Fibroblast of lung (primary cell): ENCODE results near the gene UNKL.

ENCODE experiments used
- EZH2 ChIP-seq: IDR thresholded peaks from 2 replicates; pipeline ENCODE4 v1.5.1; 2012; ENCODE audit warnings: low read length, control low read depth, mild to moderate bottlenecking; ENCODE audit errors: missing control alignments
- TF ChIP-seq, protein P1 (sequence below), 2 donors: IDR thresholded peaks in 1 of 2; conservative IDR thresholded peaks in 1 of 2; 1 replicate in 1 of 2; 2 replicates in 1 of 2; pipeline ENCODE4 v1.5.1; 2011 to 2012; ENCODE audit warnings: low read length in 2 of 2, control low read depth in 1 of 2, inconsistent platforms in 1 of 2, low read depth in 1 of 2, mild to moderate bottlenecking in 1 of 2

DNA sequence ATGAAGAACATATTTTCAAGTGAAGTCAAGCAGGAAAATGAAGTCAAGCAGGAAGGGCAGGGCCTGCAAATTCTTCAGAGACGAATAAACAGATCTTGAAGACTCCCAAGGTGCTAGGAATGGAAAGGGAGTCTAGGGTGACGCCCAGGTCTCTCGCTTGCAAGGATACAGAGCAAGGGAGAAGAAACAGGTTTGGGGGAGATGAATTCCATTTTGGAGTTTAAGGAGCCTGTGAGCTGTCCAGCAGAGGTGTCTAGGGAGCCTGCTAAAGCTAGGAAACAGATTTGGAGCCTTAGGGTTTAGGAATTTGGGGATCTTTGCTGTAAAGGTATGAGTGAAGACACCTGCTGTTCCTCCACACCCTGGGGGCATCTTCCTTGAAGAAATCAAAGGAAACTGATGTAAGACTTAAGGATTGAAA lies 2.0 kb upstream of the UNKL start:
- no peak for TF ChIP-seq EZH2
- TF ChIP-seq, protein P1, sequence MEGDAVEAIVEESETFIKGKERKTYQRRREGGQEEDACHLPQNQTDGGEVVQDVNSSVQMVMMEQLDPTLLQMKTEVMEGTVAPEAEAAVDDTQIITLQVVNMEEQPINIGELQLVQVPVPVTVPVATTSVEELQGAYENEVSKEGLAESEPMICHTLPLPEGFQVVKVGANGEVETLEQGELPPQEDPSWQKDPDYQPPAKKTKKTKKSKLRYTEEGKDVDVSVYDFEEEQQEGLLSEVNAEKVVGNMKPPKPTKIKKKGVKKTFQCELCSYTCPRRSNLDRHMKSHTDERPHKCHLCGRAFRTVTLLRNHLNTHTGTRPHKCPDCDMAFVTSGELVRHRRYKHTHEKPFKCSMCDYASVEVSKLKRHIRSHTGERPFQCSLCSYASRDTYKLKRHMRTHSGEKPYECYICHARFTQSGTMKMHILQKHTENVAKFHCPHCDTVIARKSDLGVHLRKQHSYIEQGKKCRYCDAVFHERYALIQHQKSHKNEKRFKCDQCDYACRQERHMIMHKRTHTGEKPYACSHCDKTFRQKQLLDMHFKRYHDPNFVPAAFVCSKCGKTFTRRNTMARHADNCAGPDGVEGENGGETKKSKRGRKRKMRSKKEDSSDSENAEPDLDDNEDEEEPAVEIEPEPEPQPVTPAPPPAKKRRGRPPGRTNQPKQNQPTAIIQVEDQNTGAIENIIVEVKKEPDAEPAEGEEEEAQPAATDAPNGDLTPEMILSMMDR (conservative IDR thresholded peaks at IDR 0.05 in 1 of 2, IDR thresholded peaks at IDR 0.05 in 1 of 2; ENCODE audit: low read depth in 1 of 2, low read length in 2 of 2): no peak
